KMS-11 (cell line): ENCODE results near the gene RNPS1.

ENCODE experiments used
- H2AFZ ChIP-seq: fragments of 200-600 bp; sonication (generic); 2 replicates; pipeline ENCODE4 v1.6.1; 2016; ENCODE audit warnings: antibody characterized with exemption, mixed run types, low read depth
- H3K27ac ChIP-seq: fragments of 200-600 bp; sonication (generic); 2 replicates; pipeline ENCODE4 v1.6.1; 2016; ENCODE audit warnings: mild to moderate bottlenecking, mixed run types
- H3K27me3 ChIP-seq: fragments of 200-600 bp; sonication (generic); 2 replicates; pipeline ENCODE4 v1.6.1; 2017; ENCODE audit warnings: mild to moderate bottlenecking, low read depth, mixed run types, moderate library complexity; ENCODE audit not compliant: insufficient read depth
- H3K36me3 ChIP-seq: fragments of 200-600 bp; sonication (generic); 2 replicates; pipeline ENCODE4 v1.6.1; 2017; ENCODE audit warnings: mild to moderate bottlenecking, mixed run types; ENCODE audit not compliant: insufficient read depth
- H3K4me1 ChIP-seq: fragments of 200-600 bp; sonication (generic); 2 replicates; pipeline ENCODE4 v1.6.1; 2016; ENCODE audit warnings: mild to moderate bottlenecking, low read depth, mixed run types; ENCODE audit not compliant: poor library complexity, severe bottlenecking
- H3K4me2 ChIP-seq: fragments of 200-600 bp; sonication (generic); 2 replicates; pipeline ENCODE4 v1.7.0; 2016; ENCODE audit warnings: mild to moderate bottlenecking, mixed run types
- H3K4me3 ChIP-seq: fragments of 200-600 bp; sonication (generic); IDR thresholded peaks from 2 replicates; pipeline ENCODE4 v1.6.1; 2017; ENCODE audit warnings: low read depth, low read length, mixed read lengths; ENCODE audit not compliant: insufficient read depth
- H3K79me2 ChIP-seq: fragments of 200-600 bp; sonication (generic); 2 replicates; pipeline ENCODE4 v1.6.1; 2016; ENCODE audit warnings: low read depth, mixed run types; ENCODE audit not compliant: insufficient read depth
- H3K9ac ChIP-seq: fragments of 200-600 bp; sonication (generic); 2 replicates; pipeline ENCODE4 v1.6.1; 2016; ENCODE audit warnings: mild to moderate bottlenecking, mixed run types
- H4K20me1 ChIP-seq: fragments of 200-600 bp; sonication (generic); 2 replicates; pipeline ENCODE4 v1.6.1; 2016; ENCODE audit warnings: mild to moderate bottlenecking, mixed run types; ENCODE audit not compliant: insufficient read depth
- CTCF ChIP-seq: fragments of 200-600 bp; sonication (generic); conservative IDR thresholded peaks from 2 replicates; pipeline ENCODE4 v1.6.1; 2017; ENCODE audit warnings: low read depth, mild to moderate bottlenecking, antibody characterized with exemption, low read length, moderate library complexity, mixed read lengths

The RNPS1 gene

GRCh38 chr16:2252806-2253148 lies 15.1 kb downstream of the RNPS1 start:
- Histone ChIP-seq H4K20me1 (no peaks in the 10 kb centered on the region), H3K79me2 (peaks cover 30% of the 10 kb centered on the region), H3K27me3 (no peaks in the 10 kb centered on the region), H3K4me1 (peaks cover 29% of the 10 kb centered on the region), H3K27ac (peak overlapping the region; percentile 88; the same call in 1 of the 2 replicates), H3K4me3 (no peak overlapping the region), H3K36me3 (peaks cover 27% of the 10 kb centered on the region; the same call in 1 of the 2 replicates), H3K4me2 (no peak overlapping the region), H3K9ac (no peak overlapping the region; the same call in 1 of the 2 replicates), H2AFZ (no peak overlapping the region)
- TF ChIP-seq CTCF, result no peak

GRCh38 chr16:2251296-2252111 lies 16.4 kb downstream of the RNPS1 start, which contains the start of gene ECI1:
TSS of gene ECI1 (minus strand) at chr16:2251587. CDS start at chr16:2251566, 21 bp downstream.
- H4K20me1 ChIP-seq, result no peaks in the 10 kb centered on the region
- H3K4me2 ChIP-seq, result peak within 1 kb of the TSS; percentile 71
- peaks cover 33% of the 10 kb centered on the region for H3K79me2 ChIP-seq
- peak within 1 kb of the TSS; percentile 88 for H3K27ac ChIP-seq
- peak within 1 kb of the TSS; percentile 62 for H2AFZ ChIP-seq
- no peaks in the 10 kb centered on the region for H3K27me3 ChIP-seq
- peak; percentile 62 for TF ChIP-seq CTCF
- peak within 1 kb of the TSS; percentile 74 for H3K9ac ChIP-seq
- peaks cover 29% of the 10 kb centered on the region for H3K4me1 ChIP-seq
- H3K36me3 ChIP-seq, result peaks cover 18% of the 10 kb centered on the region; the same call in 1 of the 2 replicates
- H3K4me3 ChIP-seq, result no peak within 1 kb of the TSS

- Histone ChIP-seq H2AFZ (peak overlapping the region; percentile 62), H3K27me3 (no peaks in the 10 kb centered on the region), H3K9ac (peak overlapping the region; percentile 74), H3K36me3 (peaks cover 15% of the 10 kb centered on the region; the same call in 1 of the 2 replicates), H3K4me3 (no peak overlapping the region), H3K4me2 (peak overlapping the region; percentile 55), H3K79me2 (peaks cover 33% of the 10 kb centered on the region), H3K4me1 (peaks cover 29% of the 10 kb centered on the region), H4K20me1 (no peaks in the 10 kb centered on the region), H3K27ac (peak overlapping the region; percentile 88)
- no peak for TF ChIP-seq CTCF
These were observed 17.2 kb downstream of the RNPS1 start for GRCh38 chr16:2250652-2251295.

GRCh38 chr16:2246301-2246885 lies 21.5 kb downstream of the RNPS1 start:
- Histone ChIP-seq H3K36me3 (peaks cover 7% of the 10 kb centered on the region; the same call in 1 of the 2 replicates), H3K27ac (no peak overlapping the region), H3K4me1 (peaks cover 13% of the 10 kb centered on the region), H3K4me2 (no peak overlapping the region), H3K9ac (no peak overlapping the region), H3K27me3 (no peaks in the 10 kb centered on the region), H2AFZ (no peak overlapping the region), H3K79me2 (peaks cover 33% of the 10 kb centered on the region), H4K20me1 (no peaks in the 10 kb centered on the region), H3K4me3 (no peak overlapping the region)
- no peak for TF ChIP-seq CTCF
